ENCODE data around the gene C16orf90.
"Not testable (repeated sequence)": the region's sequence is repeated elsewhere in the genome, so short reads cannot be mapped to it uniquely, and the experiment has no call there.

Gene C16orf90

DNA sequence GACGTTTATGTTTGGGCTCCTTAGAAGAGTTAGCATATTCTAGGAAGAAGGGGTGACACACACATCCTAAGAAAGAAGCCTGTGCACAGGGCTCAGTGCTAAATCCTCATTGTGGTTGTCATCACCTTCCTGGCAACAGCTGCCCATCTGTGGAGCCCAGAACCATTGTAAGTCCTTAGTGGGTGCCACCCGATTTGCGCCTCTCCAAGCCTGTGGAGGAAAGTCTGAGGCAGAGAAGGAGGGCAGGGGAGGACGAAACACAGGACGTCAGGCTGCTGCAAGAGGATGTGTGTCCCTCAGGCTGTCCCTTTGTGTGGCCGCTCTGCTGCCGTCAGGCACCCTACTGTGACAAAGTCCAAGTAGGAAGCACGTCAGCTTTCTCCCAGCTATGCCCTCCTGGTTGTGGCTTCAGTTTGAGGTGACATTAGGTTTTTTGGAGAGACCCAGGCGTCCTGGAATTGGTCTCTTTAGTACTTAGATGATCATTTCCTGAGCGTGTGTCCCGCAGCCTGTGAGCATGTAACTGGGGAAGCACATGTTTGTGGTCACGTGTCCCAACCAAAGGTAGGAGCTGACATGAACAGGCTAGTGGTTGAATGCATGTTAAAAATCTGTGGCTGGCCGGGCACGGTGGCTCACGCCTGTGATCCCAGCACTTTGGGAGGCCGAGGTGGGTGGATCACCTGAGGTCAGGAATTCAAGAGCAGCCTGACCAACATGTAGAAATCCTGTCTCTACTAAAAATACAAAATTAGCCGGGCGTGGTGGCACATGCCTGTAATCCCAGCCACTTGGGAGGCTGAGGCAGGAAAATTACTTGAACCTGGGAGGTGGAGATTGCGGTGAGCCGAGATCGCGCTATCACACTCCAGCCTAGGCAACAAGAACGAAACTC, 16.2 kb upstream of the C16orf90 start:
- no peak for DNase-seq

DNA sequence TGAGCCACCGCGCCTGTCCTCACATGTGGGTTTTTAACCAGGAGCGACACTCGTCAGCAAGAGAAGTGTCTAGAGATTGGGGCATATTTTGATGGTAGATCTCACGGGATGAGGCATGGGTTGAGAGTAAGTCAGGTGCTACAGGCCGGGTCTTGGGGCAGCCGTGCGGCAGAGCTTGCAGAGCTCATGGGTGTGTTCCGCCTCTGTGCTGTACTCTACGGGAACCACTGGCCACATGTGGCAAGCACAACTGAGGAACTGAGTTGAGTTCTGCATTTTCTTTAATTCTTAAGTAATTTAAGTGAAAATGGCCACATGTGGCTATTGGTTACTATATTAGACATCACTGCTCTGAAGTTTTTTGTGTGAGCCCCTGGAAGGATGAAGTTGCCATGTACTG, 15.1 kb upstream of the C16orf90 start:
- DNase-seq = no peak

- DNase-seq = peak; percentile 67
These were observed 14.2 kb upstream of the C16orf90 start for GRCh38 chr16:3509470-3509928.

DNA sequence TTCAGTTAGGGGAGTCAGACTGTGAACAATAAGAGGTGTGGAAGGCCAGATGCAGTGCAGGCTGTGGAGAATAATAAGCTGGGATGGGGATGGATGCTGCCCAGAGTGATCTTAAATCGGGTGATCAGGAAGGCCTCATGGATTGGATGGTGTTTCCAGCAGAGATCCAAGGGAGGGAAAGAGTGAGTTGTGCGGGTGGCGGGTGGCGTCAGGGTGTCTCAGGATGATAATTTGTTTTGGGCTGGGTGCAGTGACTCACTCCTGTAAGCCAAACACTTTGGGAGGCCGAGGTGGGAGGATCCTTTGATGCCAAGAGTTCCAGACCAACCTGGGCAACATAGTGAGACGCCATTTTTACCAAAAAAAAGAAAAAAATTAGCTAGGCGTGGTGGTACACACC, 13.4 kb upstream of the C16orf90 start:
- DNase-seq = no peak

- DNase-seq = no peak
These were observed 8.2 kb upstream of the C16orf90 start for GRCh38 chr16:3503523-3503922.

- DNase-seq = no peak
These were observed 6.6 kb upstream of the C16orf90 start for GRCh38 chr16:3501783-3502400.

DNA sequence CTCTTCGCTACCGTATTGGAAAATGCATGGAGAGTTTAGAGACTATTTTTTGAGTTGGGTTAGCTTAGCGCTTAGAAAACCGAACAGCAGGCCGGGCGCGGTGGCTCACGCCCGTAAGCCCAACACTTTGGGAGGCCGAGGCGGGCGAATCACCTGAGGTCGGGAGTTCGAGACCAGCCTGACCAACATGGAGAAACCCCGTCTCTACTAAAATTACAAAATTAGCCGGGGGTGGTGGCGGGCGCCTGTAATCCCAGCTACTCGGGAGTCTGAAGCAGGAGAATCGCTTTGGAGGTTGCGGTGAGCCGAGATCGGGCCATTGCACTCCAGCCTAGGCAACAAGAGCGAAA, 6.1 kb upstream of the C16orf90 start:
- DNase-seq = not testable (repeated sequence)

GRCh38 chr16:3498988-3499387, 3.7 kb upstream of the C16orf90 start:
- DNase-seq = no peak

GRCh38 chr16:3497771-3498170, 2.5 kb upstream of the C16orf90 start:
- DNase-seq = no peak

GRCh38 chr16:3496386-3496785, 1.1 kb upstream of the C16orf90 start:
- no peak for DNase-seq

DNA sequence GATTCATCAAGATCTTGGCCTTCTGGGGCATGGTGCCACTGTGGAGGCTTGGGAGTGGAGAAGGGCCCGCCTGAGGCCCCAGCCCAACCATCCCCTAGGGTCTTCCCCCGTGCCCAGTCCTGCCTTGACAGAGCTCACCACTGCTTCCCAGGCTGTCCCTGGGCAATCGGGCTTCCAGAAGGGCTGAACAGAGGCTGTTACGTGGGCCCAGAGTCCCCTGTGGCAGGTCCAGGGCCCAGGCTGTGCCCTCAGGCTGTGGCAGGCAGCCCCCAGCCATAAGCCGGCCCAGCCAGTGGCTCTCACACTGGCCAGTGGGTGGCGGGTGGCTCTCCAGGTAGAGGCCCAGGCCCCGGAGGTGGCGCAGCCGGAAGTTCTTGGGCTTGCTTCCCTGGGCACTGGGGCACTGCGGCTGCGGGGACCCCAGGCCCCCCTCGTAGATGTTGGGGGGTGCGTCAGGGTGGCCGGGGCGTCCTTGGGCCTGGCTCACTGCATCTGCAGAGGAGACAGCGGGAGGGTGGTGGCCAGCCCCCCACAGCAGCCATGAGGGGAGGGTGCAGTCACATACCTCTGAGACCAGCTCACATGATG, 809 bp downstream of the C16orf90 start:
- DNase-seq = no peak

- no peak for DNase-seq
These were observed 2.9 kb downstream of the C16orf90 start for GRCh38 chr16:3492356-3492755.

DNA sequence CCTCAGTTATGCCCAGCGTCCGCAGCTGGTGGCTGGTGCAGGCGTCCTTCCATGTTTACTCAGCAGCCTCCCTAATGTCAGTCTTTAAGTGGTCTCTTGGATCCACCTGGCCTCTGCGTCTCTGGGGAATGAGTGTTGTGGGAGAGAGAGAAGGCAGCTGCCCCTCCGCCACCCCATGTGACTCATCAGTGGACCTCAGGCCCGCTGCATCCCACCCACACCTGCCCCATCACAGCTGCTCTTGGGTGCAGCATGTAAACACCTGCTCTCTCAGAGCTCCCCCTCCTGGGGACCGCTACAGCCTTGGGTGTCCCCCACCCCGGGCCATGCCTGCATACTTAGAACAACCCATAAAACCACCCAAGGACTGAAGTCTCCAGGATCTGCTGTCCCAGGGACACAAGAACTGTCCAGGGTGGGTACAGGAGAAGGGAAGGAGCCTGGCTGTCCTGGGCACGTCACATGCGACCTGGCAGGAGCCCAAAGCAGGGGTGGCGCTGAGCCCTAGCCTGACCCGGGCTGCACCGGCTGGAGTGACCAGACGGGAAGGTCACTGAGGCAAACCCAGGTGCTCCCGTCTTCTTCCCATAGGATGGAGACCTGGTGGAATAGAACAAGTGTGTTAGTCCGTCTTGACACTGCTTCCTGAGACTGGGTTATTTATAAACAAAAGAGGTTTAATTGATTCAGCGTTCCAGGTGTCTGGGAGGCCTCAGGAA, 4.2 kb downstream of the C16orf90 start:
- DNase-seq = peak; percentile 11

DNA sequence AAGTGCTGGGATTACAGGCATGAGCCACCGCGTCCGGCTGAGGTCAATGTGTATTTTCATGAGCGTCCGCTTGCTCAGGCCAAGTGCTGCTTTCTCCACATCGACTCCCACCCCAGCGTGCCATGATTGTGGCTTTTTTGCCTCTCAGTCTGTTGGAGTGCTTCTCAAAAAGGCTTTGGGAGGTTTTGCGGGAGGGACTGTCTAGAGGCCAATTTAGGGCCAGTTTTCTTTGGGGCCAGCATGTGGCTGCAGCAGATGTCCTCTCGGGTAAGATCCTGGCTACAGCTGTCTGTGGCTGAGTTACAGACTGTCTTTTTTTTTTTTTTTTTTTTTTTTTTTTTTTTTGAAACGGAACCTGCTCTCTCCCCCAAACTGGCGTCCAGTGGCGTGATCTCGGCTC, 6.5 kb downstream of the C16orf90 start:
- DNase-seq = no peak

DNA sequence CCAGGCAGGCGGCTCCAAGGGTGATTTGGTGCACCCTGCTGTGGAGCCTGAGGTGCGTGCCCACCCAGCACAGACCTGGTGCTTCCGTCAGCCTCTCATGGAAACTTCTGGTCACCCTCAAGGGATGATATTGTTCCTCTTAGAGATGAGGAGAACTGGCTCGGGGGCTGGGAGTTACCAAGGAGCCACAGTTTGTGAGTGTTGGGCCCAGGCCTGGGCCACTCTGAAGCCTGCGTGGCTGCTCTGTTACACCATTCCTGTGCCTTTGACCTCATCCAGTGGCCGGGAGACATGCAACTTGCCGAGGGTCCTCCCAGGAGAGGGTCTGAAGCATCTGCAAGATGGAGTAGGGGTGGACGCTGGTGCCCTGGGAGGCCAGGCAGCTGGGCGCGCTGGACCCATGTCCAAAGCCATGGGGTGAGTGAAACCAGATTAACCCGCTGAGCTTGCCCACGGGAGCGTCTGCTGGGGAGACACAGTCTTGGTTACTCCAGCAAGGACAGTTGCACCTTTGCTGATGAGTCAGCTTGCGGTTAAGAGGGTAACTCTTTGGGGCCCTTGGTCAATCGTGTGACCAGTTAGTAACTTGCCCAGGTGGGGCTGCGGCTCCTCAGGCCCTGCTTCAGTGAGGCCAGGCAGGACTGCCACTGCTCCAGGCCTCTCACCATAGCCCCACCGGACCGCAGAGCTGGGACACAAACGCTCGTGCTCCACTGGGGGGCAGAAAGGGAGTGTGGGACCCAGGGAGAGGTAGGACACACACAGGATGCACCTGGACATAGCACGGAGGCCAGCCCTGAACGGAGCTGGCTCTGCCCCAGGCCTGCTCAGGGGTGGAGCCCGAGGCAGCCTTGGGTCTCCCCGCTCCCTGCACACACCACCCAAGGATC, 7.5 kb downstream of the C16orf90 start:
- DNase-seq = no peak

- DNase-seq = no peak
These were observed 8.6 kb downstream of the C16orf90 start for GRCh38 chr16:3486506-3487215.

DNA sequence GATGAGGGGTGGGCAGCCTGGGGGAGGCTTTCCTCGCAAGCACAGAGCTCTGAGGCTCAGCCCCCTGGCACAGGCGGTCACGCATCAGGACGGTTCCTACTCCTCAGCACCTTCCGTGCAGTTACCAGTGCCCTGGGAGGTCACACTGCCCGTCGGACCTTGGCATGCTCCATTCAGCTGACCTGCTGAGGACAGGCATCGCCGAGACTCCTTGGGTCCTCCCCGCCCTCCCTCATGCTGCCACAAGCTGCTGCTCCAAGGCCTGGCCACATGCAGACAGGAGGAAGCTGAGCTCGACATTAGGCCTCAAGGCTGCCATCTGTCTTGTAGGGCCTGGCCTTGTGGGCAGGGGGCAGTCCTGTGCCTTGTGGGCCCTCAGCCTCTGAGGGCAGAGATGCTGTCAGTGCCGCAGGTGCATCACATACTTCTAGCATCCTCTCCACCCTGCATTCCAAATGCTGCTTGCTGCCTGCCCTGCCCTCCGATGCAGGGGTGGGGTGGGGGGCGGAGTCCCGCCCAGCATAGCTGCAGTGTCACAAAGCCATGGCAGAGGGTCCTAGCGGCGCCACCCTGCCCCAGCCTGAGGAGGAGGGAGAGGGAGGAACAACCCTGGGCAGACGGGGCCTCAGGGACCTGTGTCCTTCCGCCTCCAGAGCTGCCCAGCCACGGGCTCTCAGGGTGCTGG, 9.3 kb downstream of the C16orf90 start:
- DNase-seq = no peak

- no peak for DNase-seq
These were observed 10.1 kb downstream of the C16orf90 start for GRCh38 chr16:3485097-3485745.

- DNase-seq = no peak
These were observed 10.8 kb downstream of the C16orf90 start for GRCh38 chr16:3484318-3485096.
